ENCODE results near the gene BAG1.

Gene BAG1

DNA sequence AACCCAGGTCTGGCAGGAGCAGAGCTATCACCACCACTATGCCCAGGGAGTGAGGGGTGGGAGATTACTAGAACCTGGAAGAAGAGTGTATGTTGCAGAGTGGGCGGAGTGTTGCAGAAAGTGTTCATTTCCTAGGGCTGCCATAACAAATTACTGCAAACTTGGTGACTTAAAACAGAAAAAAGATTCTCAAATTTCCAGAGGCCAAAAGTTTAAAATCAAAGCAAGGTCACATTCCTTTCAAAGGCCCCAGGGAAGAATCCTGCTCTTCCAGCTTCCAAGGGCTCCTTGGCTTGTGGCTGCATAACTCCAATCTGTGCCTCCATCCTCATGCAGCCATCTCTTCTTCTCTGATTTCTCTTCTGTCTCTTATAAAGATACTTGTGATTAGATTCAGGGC is 55.1 kb downstream of the BAG1 start:
- no peak for DNase-seq

DNA sequence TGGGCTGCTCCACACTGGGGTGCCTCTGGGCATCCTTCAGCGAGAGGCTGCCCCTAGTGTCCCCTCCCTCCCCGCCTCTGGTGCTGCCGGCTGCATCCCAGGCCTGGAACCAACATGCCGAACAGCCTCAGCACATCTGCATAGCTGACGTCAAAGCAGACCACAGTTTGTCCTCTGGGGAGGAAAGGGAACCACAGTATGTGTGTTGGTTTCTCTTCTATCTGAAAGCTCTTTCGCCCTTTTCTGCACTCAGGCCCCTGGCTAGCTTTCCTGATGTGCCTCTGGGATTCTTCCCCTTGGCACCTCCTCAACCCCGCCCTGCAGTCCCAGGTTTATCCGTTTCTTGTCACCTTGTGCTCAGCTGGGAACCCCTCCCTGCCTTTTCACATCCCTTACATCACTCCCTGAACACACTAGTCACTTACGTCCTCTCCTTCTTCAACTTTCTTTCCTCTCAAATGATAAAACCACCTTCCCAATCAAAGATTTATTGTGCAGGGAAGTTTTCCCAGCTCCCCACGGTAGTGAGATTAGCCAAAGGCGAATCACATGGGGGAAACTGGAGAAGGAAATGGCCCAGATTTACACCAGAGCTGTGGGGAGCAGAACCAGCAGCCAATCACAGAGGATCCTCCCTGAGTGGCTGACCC is 61.8 kb downstream of the BAG1 start:
- no peak for DNase-seq

Measured in cortex of kidney (tissue), 1 donor.